Activated CD4-positive, CD25-positive, alpha-beta regulatory T cell treated with anti-CD3 and anti-CD28 coated beads, Interleukin-2, amount 50 U/mL, for 72 hours (primary cell): ENCODE measurements around the gene CEP83.
"Not testable (repeated sequence)": the region's sequence is repeated elsewhere in the genome, so short reads cannot be mapped to it uniquely, and the experiment has no call there.

Experiments used
- DNase-seq: peaks from one replicate; pipeline ENCODE4 v3.0.0; 2021

CEP83 gene

DNA sequence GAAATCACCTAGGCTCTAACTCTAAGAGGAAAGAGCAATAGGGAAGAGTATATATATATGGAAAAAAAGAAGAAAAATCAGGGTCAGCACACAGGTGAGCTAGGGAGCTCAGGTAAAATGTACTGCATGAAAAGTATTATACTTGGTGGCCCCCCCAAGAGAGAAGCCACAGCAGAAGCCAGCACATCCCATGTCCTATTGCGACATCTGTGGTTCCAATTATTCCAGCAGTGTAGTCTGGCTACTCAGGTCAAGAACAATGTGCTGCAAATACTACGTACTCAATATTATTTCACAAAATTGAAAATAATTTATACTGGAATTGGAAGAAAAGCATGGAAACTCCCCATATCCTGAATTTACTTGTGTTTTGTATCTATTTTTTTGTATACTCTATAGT lies 85.5 kb downstream of the CEP83 start:
- no peak for DNase-seq

DNA sequence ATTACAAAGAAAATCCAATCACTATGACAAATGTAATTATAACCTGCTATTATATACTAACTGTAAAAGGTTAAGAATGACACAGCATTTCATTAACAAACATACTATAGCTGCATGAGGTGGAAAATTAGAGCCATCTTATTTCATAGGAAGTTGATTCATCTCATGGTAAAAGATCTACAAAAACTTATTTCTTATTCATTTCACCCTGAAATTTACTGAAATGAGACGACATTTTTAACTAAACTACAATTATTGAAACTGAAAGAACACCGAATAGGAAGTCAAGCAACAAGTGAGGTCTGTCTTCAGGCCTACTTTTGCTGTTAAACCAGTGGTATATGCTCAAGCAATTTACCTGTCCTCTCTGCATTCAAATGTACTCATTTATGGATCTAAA lies 87.2 kb downstream of the CEP83 start:
- DNase-seq: no peak

DNA sequence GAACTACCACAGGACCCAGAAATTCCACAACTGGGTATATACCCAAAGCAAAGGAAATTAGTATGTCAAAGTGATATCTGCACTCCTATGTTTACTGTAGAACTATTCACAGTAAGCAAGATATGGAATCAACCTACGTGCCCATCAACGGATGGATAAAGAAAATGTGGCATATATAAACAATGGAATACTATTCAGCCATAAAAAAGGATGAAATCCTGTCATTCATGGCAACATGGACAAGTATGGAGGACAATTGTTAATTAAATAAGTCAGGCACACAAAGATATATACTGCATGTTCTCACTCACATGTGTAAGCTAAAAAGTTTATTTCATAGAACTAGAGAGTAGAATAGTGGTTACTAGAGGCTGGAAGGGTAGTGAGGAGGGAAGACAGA lies 97.0 kb downstream of the CEP83 start:
- no peak for DNase-seq

DNA sequence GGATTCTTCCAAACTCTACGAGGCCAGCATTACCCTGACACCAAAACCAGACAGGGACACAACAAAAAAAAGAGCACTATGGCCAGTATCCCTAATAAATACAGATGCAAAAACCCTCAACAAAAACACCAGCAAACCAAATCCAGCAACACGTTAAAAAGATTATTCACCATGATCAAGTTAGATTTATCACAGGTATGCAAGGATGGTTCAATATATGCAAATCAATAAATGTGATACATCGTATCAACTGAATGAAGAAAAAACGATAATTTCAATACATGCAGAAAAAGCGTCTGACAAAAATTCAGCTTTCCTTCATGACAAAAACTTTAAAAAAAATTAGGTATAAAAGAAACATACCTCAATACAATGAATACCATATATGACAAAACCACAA lies 99.9 kb downstream of the CEP83 start:
- no peak for DNase-seq

DNA sequence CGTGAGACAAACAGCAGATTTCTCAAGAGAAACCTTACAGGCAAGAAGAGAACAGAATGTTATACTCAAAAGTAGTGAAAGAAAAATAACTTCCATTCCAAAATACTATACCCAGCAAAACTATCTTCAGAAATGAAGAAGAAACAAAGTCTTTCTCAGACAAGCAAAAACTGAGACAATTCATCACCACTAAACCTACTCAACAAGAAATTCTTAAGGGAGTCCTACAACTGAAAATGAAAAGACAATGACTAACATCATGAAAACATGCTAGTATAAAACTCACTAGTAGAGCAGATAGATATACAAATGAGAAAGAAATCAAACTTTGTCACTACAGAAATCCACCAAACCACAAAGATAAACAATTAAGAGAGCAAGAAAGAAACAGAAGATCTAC lies 106.5 kb downstream of the CEP83 start:
- no peak for DNase-seq

DNA sequence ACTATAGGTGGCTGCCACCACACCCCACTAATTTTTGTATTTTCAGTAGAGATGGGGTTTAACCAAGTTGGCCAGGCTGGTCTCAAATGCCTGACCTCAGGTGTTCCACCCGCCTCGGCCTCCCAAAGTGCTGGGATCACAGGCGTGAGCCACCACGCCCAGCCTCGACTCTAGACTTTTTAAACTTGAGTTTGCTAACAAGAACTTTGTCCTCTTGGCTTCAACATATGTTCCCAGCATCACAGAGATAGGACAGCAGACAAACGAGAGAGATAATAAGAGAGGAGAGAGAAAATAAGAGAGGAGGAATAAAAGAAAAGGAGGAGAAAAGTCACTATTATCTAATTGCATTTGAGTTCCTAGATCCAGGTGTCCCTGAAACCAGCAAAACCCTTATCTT lies 119.1 kb downstream of the CEP83 start:
- DNase-seq: no peak

DNA sequence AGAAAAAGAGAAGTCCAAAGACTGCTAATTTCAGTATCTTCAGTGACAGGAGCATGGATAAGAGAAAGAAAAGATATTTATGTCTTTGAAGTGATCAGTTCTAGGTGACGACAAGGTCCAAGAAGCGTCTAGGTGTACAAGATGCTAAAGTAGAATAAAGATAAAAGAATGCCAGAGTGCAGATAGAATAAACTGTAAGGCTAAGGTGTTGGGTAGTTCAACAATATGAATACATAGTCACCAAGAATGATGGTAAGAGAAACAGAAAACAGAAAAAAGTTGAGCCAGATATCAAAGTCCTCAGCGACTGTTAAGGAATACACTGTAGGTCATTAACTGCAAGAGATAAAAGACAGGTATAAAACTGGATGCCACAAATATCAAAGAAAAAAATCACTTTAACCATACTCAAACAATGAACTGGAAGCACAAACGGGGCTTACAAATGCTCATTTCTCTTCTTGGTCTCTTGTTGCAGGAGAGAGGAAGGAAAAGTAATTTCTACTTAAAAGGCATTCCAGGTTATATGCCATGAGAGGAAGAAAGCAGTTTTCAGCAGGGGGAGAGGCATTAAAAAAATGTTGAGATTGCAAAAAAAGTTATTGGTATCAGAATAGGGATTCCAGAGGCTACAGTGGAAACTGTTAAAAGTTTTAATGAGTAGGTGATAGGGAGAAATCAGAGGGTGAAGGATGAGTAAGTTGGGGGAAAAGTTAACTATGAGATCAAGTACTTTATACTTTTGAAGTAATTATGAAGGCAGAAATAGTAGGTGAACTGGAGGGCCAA lies 121.5 kb downstream of the CEP83 start:
- no peak for DNase-seq

DNA sequence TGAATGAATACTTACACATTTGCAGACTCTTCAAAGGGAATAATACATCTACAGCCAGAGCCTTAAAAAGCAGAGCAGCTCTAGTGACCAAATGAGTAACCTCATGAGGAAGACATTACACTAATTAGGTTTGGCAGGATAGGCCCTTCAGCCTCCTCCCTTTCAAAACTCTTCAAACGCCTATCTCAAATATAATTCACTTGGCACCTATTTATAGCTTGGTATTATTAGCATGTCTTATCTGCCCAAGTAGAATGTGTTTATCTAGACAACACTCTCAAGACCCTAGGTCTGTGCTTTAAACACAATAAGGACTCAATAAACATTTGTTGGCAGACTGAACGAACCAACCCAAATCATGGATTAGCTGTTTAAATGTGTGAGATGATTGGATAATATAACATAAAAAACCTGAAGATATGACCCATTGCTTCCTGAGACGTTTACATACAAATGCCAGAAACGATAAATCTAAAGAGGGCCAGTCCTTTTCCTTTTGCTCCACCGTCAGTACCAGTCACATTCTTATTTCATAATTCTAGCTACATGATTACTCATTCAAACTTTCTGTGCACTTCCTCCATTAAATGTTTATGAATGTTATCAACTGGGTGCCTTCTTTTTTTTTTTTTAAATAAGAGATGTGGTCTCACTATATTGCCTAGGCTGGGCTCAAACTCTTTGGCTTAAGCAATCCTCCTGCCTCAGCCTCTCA lies 123.3 kb downstream of the CEP83 start:
- no peak for DNase-seq

DNA sequence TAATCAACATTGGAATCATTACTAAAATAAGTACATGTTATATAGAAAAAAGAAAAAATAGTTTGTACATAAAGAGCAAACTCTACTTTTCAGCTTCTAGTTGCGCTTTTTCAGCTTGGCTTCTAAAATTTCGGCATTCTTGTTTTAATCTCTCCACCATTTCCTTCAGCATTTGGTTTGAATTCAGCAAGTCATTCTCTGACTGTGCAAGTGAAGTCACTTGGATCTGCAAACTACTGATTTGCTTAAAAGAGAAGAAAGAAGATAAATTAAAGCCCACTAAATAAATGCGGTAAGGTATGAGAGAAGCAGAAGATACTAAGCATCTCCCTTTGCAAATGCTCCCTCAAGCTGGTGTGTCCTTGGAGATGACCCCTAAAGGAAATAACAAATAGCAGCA lies 126.3 kb downstream of the CEP83 start:
- no peak for DNase-seq

DNA sequence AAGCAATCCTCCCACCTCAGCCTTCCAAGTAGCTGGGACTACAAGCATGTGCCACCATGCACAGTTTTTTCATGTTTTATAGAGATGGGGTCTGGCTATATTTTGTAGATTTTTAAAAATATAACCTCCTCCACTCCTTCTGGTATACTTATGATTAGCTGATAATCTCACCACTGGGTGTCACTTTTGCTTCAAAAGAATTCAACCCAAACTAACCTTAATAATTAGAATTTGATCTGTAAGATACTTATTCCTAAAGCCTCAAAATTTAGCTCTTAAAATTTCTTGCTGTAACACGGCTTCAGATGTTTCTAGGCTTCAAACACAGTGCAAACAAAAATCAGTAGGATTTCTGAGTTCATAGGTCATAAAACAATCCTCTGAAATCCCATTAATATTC lies 130.3 kb downstream of the CEP83 start:
- DNase-seq: no peak

DNA sequence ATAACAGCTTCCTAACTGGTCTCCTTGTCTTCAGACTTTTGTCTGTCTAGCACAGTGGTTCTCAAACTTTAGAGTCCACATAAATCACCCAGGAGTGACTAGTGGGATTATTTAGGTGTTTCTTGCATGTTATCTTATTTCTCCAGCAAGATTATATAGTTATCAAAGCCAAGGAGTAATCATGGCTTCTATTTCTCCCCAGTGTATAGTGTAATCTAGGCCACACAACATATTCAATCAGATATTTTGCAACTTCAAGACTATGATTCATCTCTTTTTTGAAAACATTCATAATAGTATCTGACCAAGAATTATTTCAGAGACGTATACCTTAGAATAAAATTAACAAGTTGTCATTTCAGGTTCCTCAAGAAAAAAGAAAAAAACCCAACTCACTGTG lies 131.9 kb downstream of the CEP83 start:
- DNase-seq: no peak

DNA sequence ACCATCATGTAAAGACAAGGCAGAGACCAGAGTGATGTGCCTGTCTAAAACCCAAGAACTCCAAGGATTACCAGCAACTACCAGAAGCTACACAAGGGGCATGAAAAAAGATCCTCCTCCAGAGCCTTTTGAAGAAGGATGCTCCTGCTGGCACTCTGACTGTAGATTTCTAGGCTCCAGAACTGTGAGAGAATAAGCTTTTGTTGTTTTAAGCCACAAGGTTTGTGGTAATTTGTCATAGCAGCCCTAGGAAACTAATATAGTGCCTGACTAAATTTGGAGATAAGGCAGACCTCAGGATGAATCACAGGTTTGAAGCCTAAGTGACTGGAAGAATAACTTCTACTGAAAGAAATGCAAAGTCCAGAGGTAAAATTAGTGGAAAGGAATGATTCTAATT lies 132.9 kb downstream of the CEP83 start:
- DNase-seq: no peak

DNA sequence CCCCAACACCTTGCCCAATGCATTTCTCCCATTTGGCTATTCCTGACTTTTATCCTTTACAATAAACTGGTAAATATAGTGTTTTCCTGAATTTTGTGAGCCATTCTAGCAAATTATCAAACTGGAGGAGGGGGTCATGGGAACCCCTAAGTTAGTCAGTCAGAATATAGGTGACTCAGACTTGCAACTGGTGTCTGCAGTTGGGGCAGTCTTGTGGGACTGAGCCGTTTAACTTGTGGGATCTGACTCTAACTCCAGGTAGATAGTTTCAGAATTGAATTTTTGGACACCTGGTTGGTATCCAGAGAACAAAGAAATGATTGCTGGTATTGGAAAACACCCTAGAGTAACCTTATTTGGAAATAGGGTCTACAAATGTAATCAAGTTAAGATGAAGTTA lies 133.4 kb downstream of the CEP83 start:
- DNase-seq: no peak

DNA sequence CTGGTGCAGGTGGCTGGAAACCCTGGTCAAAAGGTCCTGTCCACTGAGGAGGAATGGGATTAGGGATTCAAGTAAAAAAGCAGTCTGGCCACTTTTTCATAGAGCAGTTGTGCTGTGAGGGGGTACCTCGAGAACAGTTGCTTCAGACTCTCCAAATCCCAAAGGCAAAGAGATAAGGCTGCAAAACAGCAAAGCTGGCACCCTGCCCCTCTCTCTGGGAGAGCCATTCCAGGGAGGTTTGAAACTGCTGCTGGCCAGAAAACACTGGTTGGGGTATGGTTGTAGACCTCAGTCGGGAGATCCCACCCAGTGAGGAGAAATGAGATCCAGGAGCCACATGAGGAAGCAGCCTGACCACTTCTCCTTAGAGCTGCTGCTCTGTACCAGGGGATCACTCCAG lies 137.3 kb downstream of the CEP83 start:
- DNase-seq: no peak

DNA sequence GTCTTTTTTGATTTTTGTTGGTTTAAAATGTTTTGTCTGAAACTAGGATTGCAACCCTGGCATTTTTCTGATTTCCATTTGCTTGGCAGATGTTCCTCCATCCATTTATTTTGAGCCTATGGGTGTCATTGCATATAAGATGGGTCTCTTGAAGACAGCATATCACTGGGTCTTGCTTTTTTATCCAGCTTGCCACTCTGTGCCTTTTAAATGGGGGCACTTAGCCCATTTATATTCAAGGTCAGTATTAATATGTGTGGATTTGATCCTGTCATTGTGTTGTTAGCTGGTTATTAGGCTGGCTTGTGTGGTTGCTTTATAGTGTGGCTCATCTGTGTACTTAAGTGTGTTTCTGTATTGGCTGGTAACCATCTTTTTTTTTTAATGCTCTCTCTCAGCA lies 139.6 kb downstream of the CEP83 start:
- DNase-seq: no peak

DNA sequence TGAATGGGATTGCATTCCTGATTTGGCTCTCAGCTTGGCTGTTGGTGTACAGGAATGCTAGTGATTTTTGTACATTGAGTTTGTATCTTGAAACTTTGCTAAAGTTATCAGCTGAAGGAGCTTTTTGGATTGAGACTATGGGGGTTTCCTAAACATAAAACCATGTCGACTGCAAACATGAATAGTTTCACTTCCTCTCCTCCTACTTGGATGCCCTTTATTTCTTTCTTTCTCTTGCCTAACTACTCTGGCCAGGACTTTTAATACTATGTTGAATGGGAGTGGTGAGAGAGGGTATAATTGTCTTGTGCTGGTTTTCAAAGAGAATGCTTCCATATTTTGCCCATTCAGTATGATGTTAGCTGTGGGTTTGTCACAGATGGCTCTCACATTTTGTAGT lies 141.5 kb downstream of the CEP83 start:
- no peak for DNase-seq

DNA sequence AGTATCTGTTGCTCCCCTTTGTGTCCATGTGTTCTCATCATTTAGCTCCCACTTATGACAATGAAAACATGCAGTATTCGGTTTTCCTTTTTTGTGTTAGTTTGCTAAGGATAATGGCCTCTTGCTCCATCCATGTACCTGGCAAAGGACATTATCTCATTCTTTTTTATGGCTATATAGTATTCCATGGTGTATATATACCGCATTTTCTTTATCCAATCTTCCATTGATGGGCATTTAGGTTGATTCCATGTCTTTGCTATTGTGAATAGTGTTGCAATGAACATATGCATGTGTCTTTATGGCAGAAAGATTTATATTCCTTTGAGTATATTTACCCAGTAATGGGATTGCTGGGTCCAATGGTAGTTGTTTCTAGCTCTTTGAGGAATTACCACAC lies 143.1 kb downstream of the CEP83 start:
- not testable (repeated sequence) for DNase-seq

DNA sequence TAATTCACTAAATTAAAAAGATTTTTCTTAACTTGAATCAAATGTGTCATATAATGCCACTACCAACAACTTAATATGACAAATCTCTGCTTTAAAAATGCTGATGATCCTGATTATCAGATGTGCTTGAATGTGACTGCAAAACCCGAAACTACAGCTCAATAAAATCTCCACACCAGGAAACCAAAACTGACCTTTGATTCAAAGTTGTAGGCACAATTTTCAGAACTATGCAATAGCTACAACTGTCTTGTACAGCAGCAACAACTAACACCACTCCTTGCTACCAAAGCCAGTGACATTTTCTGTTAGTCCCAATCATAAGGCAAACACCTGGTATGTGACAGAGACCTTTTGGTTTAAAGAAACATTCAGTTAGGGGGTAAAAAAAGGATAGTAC lies 147.3 kb downstream of the CEP83 start:
- DNase-seq: no peak

DNA sequence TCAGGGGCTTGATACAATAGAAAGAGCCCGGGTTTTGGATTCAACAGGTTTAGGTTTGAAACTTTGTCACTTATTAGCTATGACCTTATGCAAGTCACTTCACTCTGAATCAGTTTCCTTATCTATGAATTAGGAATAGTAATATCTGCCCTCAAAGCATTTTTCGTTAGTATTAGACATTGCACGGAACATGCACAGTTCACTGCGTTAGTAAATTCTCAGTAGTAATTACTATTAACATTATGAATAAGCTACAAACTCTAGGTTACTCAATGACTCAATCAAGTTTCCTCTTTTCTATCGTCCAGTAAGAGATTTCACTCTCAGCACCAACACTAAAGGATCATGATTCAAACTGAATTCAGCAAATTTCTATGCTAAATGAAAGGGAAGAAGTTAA lies 150.3 kb downstream of the CEP83 start:
- no peak for DNase-seq

DNA sequence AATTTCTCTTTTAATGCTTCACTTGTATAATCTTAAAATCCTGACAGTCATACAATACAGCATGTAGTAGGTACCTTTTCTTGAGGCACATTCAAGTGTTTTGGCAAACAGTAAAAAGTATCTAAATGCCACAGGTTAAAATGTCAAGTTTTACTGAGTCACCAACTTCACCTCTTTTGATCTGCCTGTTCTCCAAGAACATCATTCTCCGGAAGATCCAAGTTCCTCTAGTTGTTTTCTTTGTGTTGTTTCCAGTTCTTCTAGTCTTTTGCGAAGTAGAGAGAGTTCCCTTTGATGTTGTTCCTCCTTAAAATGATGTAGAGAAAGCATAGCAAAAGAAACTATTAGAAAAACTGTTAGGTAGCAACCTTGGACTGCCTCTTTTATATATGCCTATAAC lies 151.1 kb downstream of the CEP83 start:
- DNase-seq: no peak

DNA sequence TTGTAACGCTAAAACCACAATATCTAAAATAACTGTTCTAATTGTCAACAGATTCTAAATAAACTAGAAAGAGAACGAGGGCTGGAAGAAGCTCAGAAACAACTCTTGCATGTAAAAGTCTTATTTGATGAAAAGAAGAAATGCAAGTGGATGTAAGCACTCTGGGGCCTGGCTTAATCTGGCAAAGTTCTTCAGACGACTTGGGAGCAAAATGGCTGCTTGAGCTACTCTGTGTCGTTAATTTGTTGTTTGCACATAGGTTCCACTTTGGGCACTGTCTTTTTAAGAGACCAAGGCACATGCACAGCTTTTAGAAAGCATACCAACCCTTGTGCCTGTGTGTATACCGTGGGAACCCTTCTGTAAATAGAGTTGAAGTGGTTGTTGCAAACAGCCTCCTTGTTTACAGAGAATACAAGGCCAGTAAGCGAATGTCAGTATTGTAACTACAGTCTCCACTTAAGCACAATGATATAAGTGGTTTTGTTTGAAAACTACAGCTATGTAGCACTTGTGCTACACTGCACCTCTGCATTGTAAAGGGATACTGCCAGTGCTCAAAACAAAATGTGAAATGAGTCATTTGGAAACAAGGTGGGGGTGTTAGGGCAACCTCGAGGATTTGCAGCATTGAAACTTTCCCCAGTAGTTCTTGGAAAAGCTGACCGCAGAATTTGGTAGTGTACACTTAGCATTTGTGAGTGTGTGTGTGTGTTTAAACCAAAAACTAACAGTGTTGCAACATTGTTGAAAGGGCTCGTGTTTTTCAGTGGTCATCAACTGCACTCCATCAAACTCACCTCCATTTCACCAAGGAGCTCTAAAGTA lies 154.3 kb downstream of the CEP83 start:
- no peak for DNase-seq

DNA sequence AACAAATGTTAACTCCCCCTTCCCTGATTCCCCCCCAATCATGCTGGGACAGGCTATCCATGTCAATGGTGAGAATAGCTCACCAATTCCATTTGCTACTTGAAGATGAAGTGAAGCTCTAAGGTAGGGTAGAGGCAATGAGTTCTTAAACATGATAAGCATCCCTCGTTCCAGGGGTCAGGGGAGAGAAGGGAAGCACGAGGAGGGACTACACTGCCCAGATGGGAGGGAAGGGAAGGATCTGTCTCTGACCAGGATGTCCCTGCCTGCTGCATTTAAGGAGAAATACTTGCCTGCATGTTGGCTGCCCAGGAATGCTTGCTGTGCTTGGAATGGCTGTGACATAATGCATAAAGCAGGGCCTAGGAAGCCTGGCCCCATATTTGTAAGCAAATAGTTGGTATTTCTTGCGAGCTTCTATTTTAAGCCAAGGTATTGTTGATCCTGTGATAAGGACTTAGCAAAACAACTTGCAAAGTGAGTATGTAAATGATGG lies 155.1 kb downstream of the CEP83 start:
- DNase-seq: no peak

DNA sequence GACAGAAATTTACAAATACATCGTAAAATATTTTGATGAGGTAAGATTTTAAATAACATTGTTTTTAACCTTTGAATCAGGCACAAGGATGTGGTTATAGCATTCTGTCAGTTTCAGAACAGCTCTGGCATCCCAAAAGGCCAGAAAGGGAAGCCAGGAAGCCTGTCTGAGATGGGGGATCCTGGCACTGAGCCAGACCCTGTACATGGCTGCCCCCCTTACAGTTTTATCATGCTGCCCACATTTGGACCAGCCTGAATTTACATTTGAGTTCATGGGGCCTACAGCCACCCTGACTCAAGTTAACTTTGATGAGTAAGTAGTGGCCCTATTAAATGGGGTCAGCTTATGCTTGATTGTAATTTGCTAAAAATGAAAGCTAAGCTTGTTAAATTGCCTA lies 155.7 kb downstream of the CEP83 start:
- DNase-seq: no peak

DNA sequence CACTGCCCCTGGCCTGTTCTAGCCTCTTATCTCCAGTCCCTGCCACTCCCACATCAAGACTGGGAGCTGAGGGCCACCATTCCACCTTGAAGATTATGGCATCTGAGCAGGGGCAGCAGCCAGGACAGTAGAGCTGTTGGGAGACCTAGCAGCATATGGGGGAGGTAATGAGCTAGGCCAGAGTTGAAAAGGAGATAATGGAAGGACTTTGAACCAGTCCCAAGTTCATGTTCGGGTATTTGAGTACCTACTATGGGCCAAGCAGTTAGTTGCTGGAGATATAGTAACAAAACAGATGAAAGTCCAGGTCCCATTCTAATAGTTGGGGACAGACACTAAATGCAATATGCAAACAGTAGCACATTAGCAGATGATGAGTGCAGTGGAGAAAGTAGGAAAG lies 159.8 kb downstream of the CEP83 start:
- DNase-seq: no peak
